ENCODE measurements around the gene GTF3C1.

DNA sequence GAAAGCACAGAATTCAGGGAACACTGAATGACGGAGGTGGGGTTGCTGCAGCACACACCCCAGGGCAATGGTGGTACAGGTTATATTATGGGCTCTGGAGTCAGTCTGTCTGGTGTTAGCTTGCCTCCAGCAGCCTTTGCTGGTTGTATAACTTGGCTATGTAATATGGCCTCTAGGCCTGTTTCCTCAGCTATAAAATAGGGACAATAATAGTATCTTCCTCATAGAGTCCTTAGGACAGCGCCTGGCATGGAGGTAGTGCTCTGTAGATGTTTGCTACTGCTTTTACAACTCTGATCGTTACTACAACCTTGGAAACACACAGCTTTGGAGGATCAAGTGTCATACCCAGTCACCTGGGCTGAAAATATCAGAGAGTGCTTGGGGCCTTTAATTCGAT is 31.5 kb downstream of the GTF3C1 start:
- TF ChIP-seq ZNF8 (CRISPR knock-in tag; IDR thresholded peaks at IDR 0.05) (no peak), ZFP3 (CRISPR knock-in tag; IDR thresholded peaks at IDR 0.05) (no peak), TOX (CRISPR knock-in tag; IDR thresholded peaks at IDR 0.05; ENCODE audit: borderline replicate concordance) (no peak), GLIS3 (CRISPR knock-in tag; IDR thresholded peaks at IDR 0.05) (no peak), ARNTL (CRISPR knock-in tag; IDR thresholded peaks at IDR 0.05; ENCODE audit: borderline replicate concordance, low read depth) (no peak), ZC3H10 (CRISPR knock-in tag; IDR thresholded peaks at IDR 0.05) (no peak), ISL1 (CRISPR knock-in tag; IDR thresholded peaks at IDR 0.05) (no peak), RARB (CRISPR knock-in tag; IDR thresholded peaks at IDR 0.05) (no peak), ESRRG (CRISPR knock-in tag; IDR thresholded peaks at IDR 0.05) (no peak), BACH2 (CRISPR knock-in tag; IDR thresholded peaks at IDR 0.05; ENCODE audit: borderline replicate concordance) (no peak), PPARA (CRISPR knock-in tag; IDR thresholded peaks at IDR 0.05; ENCODE audit: borderline replicate concordance) (no peak)
- TF ChIP-seq, protein P1, sequence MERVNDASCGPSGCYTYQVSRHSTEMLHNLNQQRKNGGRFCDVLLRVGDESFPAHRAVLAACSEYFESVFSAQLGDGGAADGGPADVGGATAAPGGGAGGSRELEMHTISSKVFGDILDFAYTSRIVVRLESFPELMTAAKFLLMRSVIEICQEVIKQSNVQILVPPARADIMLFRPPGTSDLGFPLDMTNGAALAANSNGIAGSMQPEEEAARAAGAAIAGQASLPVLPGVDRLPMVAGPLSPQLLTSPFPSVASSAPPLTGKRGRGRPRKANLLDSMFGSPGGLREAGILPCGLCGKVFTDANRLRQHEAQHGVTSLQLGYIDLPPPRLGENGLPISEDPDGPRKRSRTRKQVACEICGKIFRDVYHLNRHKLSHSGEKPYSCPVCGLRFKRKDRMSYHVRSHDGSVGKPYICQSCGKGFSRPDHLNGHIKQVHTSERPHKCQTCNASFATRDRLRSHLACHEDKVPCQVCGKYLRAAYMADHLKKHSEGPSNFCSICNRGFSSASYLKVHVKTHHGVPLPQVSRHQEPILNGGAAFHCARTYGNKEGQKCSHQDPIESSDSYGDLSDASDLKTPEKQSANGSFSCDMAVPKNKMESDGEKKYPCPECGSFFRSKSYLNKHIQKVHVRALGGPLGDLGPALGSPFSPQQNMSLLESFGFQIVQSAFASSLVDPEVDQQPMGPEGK (CRISPR knock-in tag; IDR thresholded peaks at IDR 0.05; ENCODE audit: borderline replicate concordance), result no peak
- TF ChIP-seq, protein P2, sequence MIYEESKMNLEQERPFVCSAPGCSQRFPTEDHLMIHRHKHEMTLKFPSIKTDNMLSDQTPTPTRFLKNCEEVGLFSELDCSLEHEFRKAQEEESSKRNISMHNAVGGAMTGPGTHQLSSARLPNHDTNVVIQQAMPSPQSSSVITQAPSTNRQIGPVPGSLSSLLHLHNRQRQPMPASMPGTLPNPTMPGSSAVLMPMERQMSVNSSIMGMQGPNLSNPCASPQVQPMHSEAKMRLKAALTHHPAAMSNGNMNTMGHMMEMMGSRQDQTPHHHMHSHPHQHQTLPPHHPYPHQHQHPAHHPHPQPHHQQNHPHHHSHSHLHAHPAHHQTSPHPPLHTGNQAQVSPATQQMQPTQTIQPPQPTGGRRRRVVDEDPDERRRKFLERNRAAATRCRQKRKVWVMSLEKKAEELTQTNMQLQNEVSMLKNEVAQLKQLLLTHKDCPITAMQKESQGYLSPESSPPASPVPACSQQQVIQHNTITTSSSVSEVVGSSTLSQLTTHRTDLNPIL (CRISPR knock-in tag; IDR thresholded peaks at IDR 0.05; ENCODE audit: low read depth), result no peak
